Endothelial cell of umbilical vein (primary cell): ENCODE data around the gene FAM81A.

ENCODE experiments used
- CTCF ChIP-seq, 2 donors: IDR thresholded peaks; 1 replicate in 1 of 2; 2 replicates in 1 of 2; pipeline ENCODE4 v1.5.1; 2011; ENCODE audit warnings: low read length in 2 of 2, mild to moderate bottlenecking in 2 of 2, moderate library complexity in 2 of 2, control low read depth in 1 of 2, inconsistent platforms in 1 of 2, low read depth in 1 of 2; ENCODE audit not compliant: insufficient read depth in 1 of 2; ENCODE audit errors: extremely low read depth in 1 of 2
- EZH2 ChIP-seq: IDR thresholded peaks from 2 replicates; pipeline ENCODE4 v1.6.1; 2012; ENCODE audit warnings: borderline replicate concordance, low read depth, mild to moderate bottlenecking, moderate library complexity, low read length, inconsistent platforms; ENCODE audit not compliant: severe bottlenecking
- FOS ChIP-seq: IDR thresholded peaks from 2 replicates; pipeline ENCODE4 v1.6.1; 2011; ENCODE audit warnings: mild to moderate bottlenecking, low read length, moderate library complexity, borderline replicate concordance; ENCODE audit not compliant: insufficient read depth
- JUN ChIP-seq: IDR thresholded peaks from 2 replicates; pipeline ENCODE4 v1.6.1; 2011; ENCODE audit warnings: borderline replicate concordance, low read depth; ENCODE audit not compliant: insufficient read length, insufficient read depth
- MYC ChIP-seq: IDR thresholded peaks from one replicate; pipeline ENCODE4 v1.6.1; 2011; ENCODE audit warnings: mild to moderate bottlenecking, low read depth, low read length
- POLR2A ChIP-seq: IDR thresholded peaks from 2 replicates; pipeline ENCODE4 v1.6.1; 2012; ENCODE audit warnings: low read depth, mild to moderate bottlenecking, control low read depth, low read length
- POLR2AphosphoS5 ChIP-seq: IDR thresholded peaks from 2 replicates; pipeline ENCODE4 v1.6.1; 2012; ENCODE audit warnings: low read depth, mild to moderate bottlenecking, control low read depth, low read length, moderate library complexity; ENCODE audit not compliant: insufficient read depth
- TF ChIP-seq, protein P1 (sequence below): IDR thresholded peaks from 2 replicates; pipeline ENCODE4 v1.6.1; 2011; ENCODE audit not compliant: insufficient read depth, insufficient read length

DNA sequence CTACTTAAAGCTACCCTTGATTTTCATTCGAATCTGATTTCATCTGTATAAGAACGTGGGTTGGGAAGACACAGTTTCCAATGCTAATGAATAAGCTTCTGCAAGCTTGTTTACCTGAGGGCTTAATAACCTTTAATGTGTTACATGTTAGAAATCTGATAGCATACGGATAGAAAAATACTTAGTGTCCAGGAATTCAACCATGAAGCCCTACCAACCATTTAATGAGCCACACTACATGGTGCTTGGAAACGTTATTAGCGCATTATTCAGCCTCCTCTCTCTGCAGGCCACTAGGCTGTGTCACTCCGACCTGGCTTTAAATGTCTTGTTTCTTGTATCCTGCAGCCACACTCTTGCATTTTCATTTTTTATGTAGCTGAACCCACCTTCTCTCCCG, 1.6 kb downstream of the FAM81A start:
- TF ChIP-seq CTCF (IDR thresholded peaks at IDR 0.05; ENCODE audit: extremely low read depth in 1 of 2, insufficient read depth in 1 of 2, low read depth in 1 of 2, low read length in 2 of 2) = no peak
- TF ChIP-seq POLR2A = no peak
- no peak for TF ChIP-seq EZH2
- no peak for TF ChIP-seq POLR2AphosphoS5
- TF ChIP-seq, protein P1, sequence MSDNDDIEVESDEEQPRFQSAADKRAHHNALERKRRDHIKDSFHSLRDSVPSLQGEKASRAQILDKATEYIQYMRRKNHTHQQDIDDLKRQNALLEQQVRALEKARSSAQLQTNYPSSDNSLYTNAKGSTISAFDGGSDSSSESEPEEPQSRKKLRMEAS = no peak
- no peak for TF ChIP-seq FOS
- no peak for TF ChIP-seq MYC
- TF ChIP-seq JUN = no peak
